H9 (cell line): ENCODE data around the gene LRRC8A. TPM values are rescaled to one million over a fixed set of nuclear protein-coding genes. Genes with fewer than 3 reads are reported as not detected.

Experiments used
- DNase-seq: peaks from one replicate; pipeline ENCODE4 v3.0.0-alpha.2; 2017
- H2AFZ ChIP-seq: one replicate; pipeline ENCODE4 v1.6.1; 2013; ENCODE audit warnings: mild to moderate bottlenecking, low read length, control low read depth, moderate library complexity
- H2AK5ac ChIP-seq: 2 replicates; pipeline ENCODE4 v1.6.1; 2013; ENCODE audit warnings: low read length, control low read depth, mixed read lengths; ENCODE audit not compliant: insufficient read length
- H2BK120ac ChIP-seq: one replicate; pipeline ENCODE4 v1.6.1; 2013; ENCODE audit warnings: low read depth, mild to moderate bottlenecking, low read length, control low read depth, inconsistent platforms; ENCODE audit not compliant: poor library complexity, severe bottlenecking
- H2BK12ac ChIP-seq: 2 replicates; pipeline ENCODE4 v1.6.1; 2013; ENCODE audit warnings: low read length, control low read depth, mixed read lengths, low read depth; ENCODE audit not compliant: insufficient read length
- H2BK15ac ChIP-seq: 2 replicates; pipeline ENCODE4 v1.6.1; 2013; ENCODE audit warnings: low read depth, low read length, control low read depth
- H2BK20ac ChIP-seq: one replicate; pipeline ENCODE4 v1.6.1; 2013; ENCODE audit warnings: low read depth, mild to moderate bottlenecking, low read length, control low read depth, inconsistent platforms; ENCODE audit not compliant: poor library complexity, severe bottlenecking
- H2BK5ac ChIP-seq: 2 replicates; pipeline ENCODE4 v1.6.1; 2013; ENCODE audit warnings: low read length, control low read depth, mixed read lengths; ENCODE audit not compliant: insufficient read length
- H3K14ac ChIP-seq: 2 replicates; pipeline ENCODE4 v1.6.1; 2013; ENCODE audit warnings: low read length, control low read depth; ENCODE audit not compliant: insufficient read depth
- H3K18ac ChIP-seq: 2 replicates; pipeline ENCODE4 v1.6.1; 2013; ENCODE audit warnings: low read depth, mild to moderate bottlenecking, mixed read lengths, low read length, control low read depth; ENCODE audit not compliant: insufficient read length
- H3K23ac ChIP-seq: 2 replicates; pipeline ENCODE4 v1.6.1; 2013; ENCODE audit warnings: low read length, control low read depth, mixed read lengths, low read depth; ENCODE audit not compliant: insufficient read length
- H3K23me2 ChIP-seq: 2 replicates; pipeline ENCODE4 v1.6.1; 2013; ENCODE audit warnings: low read depth, mild to moderate bottlenecking, mixed read lengths, low read length, control low read depth; ENCODE audit not compliant: insufficient read length, poor library complexity, severe bottlenecking
- H3K27ac ChIP-seq: 2 replicates; pipeline ENCODE4 v1.5.1; 2013; ENCODE audit warnings: low read length, control low read depth, mixed read lengths, low read depth; ENCODE audit not compliant: insufficient read length
- H3K27me3 ChIP-seq: 2 replicates; pipeline ENCODE4 v1.6.1; 2013; ENCODE audit warnings: low read length, control low read depth, inconsistent platforms; ENCODE audit not compliant: insufficient read depth
- H3K4ac ChIP-seq: 2 replicates; pipeline ENCODE4 v1.6.1; 2013; ENCODE audit warnings: low read depth, mild to moderate bottlenecking, control low read depth, inconsistent platforms, low read length, moderate library complexity
- H3K4me1 ChIP-seq: 2 replicates; pipeline ENCODE4 v1.6.1; 2013; ENCODE audit warnings: low read length, control low read depth, inconsistent platforms; ENCODE audit not compliant: insufficient read depth
- H3K4me2 ChIP-seq: 2 replicates; pipeline ENCODE4 v1.6.1; 2013; ENCODE audit warnings: low read length, control low read depth, mixed read lengths; ENCODE audit not compliant: insufficient read length, insufficient read depth
- H3K56ac ChIP-seq: 2 replicates; pipeline ENCODE4 v1.6.1; 2013; ENCODE audit warnings: low read depth, mild to moderate bottlenecking, mixed read lengths, low read length, control low read depth; ENCODE audit not compliant: insufficient read length
- H3K79me1 ChIP-seq: 2 replicates; pipeline ENCODE4 v1.6.1; 2013; ENCODE audit warnings: low read depth, mild to moderate bottlenecking, moderate library complexity, low read length, control low read depth, inconsistent platforms; ENCODE audit not compliant: insufficient read depth, poor library complexity, severe bottlenecking
- H3K79me2 ChIP-seq: 2 replicates; pipeline ENCODE4 v1.6.1; 2013; ENCODE audit warnings: low read length, control low read depth, inconsistent platforms; ENCODE audit not compliant: insufficient read depth
- H3K9ac ChIP-seq: 2 replicates; pipeline ENCODE4 v1.6.1; 2013; ENCODE audit warnings: low read length, control low read depth, mixed read lengths; ENCODE audit not compliant: insufficient read length; ENCODE audit errors: extremely low read depth
- H3K9me3 ChIP-seq: one replicate; pipeline ENCODE4 v1.6.1; 2013; ENCODE audit warnings: low read depth, low read length, inconsistent platforms; ENCODE audit not compliant: control insufficient read depth
- H3T11ph ChIP-seq: one replicate; pipeline ENCODE4 v1.6.1; 2013; ENCODE audit warnings: mild to moderate bottlenecking, low read length, control low read depth, inconsistent platforms
- H4K20me1 ChIP-seq: one replicate; pipeline ENCODE4 v1.6.1; 2013; ENCODE audit not compliant: control insufficient read depth, insufficient read length, insufficient read depth
- H4K5ac ChIP-seq: 2 replicates; pipeline ENCODE4 v1.6.1; 2013; ENCODE audit warnings: low read depth, mild to moderate bottlenecking, mixed read lengths, low read length, control low read depth; ENCODE audit not compliant: insufficient read length
- H4K8ac ChIP-seq: replicated peaks from 2 replicates; pipeline ENCODE4 v1.6.1; 2013; ENCODE audit warnings: low read length, control low read depth, mixed read lengths, low read depth; ENCODE audit not compliant: insufficient read length
- H4K91ac ChIP-seq: 2 replicates; pipeline ENCODE4 v1.6.1; 2013; ENCODE audit warnings: low read depth, mild to moderate bottlenecking, moderate library complexity, mixed read lengths, low read length, control low read depth; ENCODE audit not compliant: insufficient read length
- H3K27ac Mint-ChIP-seq, 3 experiments: 2 replicates in 2 of 3; 3 replicates in 1 of 3; pipeline ENCODE4 v1.8.0; 2020 to 2021; ENCODE audit warnings: mixed read lengths in 3 of 3, mild to moderate bottlenecking in 1 of 3, moderate library complexity in 1 of 3
- H3K27me3 Mint-ChIP-seq: 2 replicates; pipeline ENCODE4 v1.8.0; 2021; ENCODE audit warnings: low read depth, mild to moderate bottlenecking, moderate library complexity, mixed read lengths
- H3K36me3 Mint-ChIP-seq, 3 experiments: 2 replicates in 2 of 3; 3 replicates in 1 of 3; pipeline ENCODE4 v1.8.0; 2020 to 2021; ENCODE audit warnings: low read depth in 3 of 3, mixed read lengths in 3 of 3; ENCODE audit not compliant: insufficient read depth in 1 of 3
- H3K4me1 Mint-ChIP-seq, 2 experiments: 2 replicates each; pipeline ENCODE4 v1.8.0; 2020; ENCODE audit warnings: mixed read lengths in 2 of 2
- H3K4me3 Mint-ChIP-seq, 2 experiments: 2 replicates in 1 of 2; 3 replicates in 1 of 2; pipeline ENCODE4 v1.8.0; 2020 to 2021; ENCODE audit warnings: mild to moderate bottlenecking in 2 of 2, mixed read lengths in 2 of 2, moderate library complexity in 1 of 2
- H3K9me3 Mint-ChIP-seq, 2 experiments: 2 replicates in 1 of 2; 3 replicates in 1 of 2; pipeline ENCODE4 v1.8.0; 2020; ENCODE audit warnings: mild to moderate bottlenecking in 2 of 2, mixed read lengths in 2 of 2, moderate library complexity in 1 of 2
- WGBS: extraction: QIAGEN DNeasy Blood & Tissue Kit; methylation state at CpG from one replicate; pipeline ENCODE4 v1.1.7; 2013; ENCODE audit warnings: missing lambda C conversion rate, low lambda C conversion rate, mixed read lengths; ENCODE audit not compliant: insufficient read length; ENCODE audit errors: extremely low coverage; 5-methylcytosine and 5-hydroxymethylcytosine counted together
- total RNA-seq: library from RNA; stranded (reverse); gene quantifications from 2 replicates; pipeline ENCODE4 v1.2.1, GENCODE V29; 2021
- TF ChIP-seq, protein P1 (sequence below): fragments of 200-600 bp; sonication (generic); conservative IDR thresholded peaks from 3 replicates; pipeline ENCODE4 v1.8.0; 2021; ENCODE audit warnings: antibody characterized with exemption, mild to moderate bottlenecking

Gene LRRC8A
- total RNA-seq, 1 experiment from 2014 or later, result 76.0 TPM

DNA sequence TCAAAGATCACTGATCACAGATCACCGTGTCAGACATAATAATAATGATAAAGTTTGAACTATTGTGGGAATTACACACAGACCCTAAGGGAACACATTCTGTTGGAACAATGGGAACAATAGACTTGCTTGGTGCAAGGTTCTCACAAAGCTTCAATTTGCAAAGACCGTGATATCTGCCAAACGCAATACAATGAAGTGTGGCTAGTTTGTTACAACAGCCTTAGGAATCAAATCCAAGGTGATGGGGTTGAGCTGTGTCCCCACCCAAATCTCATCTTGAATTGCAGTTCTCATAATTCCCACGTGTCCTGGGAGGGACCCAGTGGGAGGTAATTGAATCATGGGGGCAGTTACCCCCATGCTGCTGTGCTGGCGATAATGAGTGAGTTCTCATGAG lies 21.0 kb upstream of the LRRC8A start:
- Histone ChIP-seq H2BK15ac (no peak overlapping the region), H3K27me3 (no peaks in the 10 kb centered on the region), H3K14ac (no peak overlapping the region), H2AK5ac (no peak overlapping the region), H2BK20ac (no peak overlapping the region), H3K9ac (no peak overlapping the region), H2AFZ (no peak overlapping the region), H4K5ac (no peak overlapping the region), H4K20me1 (peaks cover 4% of the 10 kb centered on the region), H3K79me2 (no peaks in the 10 kb centered on the region; the same call in 1 of the 2 replicates), H2BK120ac (no peak overlapping the region), H4K91ac (no peak overlapping the region), H3K23me2 (no peaks in the 10 kb centered on the region), H3K23ac (no peak overlapping the region), H3T11ph (no peak overlapping the region), H3K4me2 (no peak overlapping the region), H3K4me1 (no peaks in the 10 kb centered on the region), H3K9me3 (no peaks in the 10 kb centered on the region), H3K18ac (no peak overlapping the region), H2BK12ac (no peak overlapping the region), H3K4ac (no peak overlapping the region), H3K27ac (no peak overlapping the region), H4K8ac (no peak overlapping the region), H3K79me1 (no peaks in the 10 kb centered on the region), H2BK5ac (no peak overlapping the region), H3K56ac (no peak overlapping the region)
- TF ChIP-seq, protein P1, sequence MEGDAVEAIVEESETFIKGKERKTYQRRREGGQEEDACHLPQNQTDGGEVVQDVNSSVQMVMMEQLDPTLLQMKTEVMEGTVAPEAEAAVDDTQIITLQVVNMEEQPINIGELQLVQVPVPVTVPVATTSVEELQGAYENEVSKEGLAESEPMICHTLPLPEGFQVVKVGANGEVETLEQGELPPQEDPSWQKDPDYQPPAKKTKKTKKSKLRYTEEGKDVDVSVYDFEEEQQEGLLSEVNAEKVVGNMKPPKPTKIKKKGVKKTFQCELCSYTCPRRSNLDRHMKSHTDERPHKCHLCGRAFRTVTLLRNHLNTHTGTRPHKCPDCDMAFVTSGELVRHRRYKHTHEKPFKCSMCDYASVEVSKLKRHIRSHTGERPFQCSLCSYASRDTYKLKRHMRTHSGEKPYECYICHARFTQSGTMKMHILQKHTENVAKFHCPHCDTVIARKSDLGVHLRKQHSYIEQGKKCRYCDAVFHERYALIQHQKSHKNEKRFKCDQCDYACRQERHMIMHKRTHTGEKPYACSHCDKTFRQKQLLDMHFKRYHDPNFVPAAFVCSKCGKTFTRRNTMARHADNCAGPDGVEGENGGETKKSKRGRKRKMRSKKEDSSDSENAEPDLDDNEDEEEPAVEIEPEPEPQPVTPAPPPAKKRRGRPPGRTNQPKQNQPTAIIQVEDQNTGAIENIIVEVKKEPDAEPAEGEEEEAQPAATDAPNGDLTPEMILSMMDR, result no peak
- Mint-ChIP-seq H3K4me1 (peaks cover 19 to 22% of the 10 kb centered on the region in 2 experiments), H3K27ac (peak overlapping the region; percentile 65 to 90 (median 81); a peak in 4 of 7 replicates), H3K27me3 (no peaks in the 10 kb centered on the region), H3K9me3 (no peaks in the 10 kb centered on the region), H3K4me3 (no peak overlapping the region), H3K36me3 (no peaks in the 10 kb centered on the region; a peak in 2 of 7 replicates)
- DNase-seq, result no peak
- no CpG with 5 or more reads among the region's 5 CpGs for WGBS
